K562 (cell line): ENCODE measurements around the gene RTL5.

Experiments used
- CBFB ChIP-seq: sonication (generic); formaldehyde crosslinking; IDR thresholded peaks from 2 replicates; pipeline ENCODE4 v1.4.0; 2020; ENCODE audit warnings: mild to moderate bottlenecking, missing genetic modification reagents
- CBX8 ChIP-seq: fragments of 200-600 bp; sonication (generic); IDR thresholded peaks from 2 replicates; pipeline ENCODE4 v1.6.1; 2012; ENCODE audit warnings: borderline replicate concordance, mixed run types, low read depth, mild to moderate bottlenecking, moderate library complexity, mixed read lengths, low read length, control low read depth, inconsistent platforms; ENCODE audit not compliant: poor library complexity, severe bottlenecking; ENCODE audit errors: extremely low read depth
- EZH2 ChIP-seq: IDR thresholded peaks from 2 replicates; pipeline ENCODE4 v1.6.1; 2012; ENCODE audit warnings: low read depth, mild to moderate bottlenecking, inconsistent platforms, low read length, borderline replicate concordance
- GTF2F1 ChIP-seq: IDR thresholded peaks from 2 replicates; pipeline ENCODE4 v1.6.1; 2011; ENCODE audit warnings: low read depth, low read length, improper control_type of control experiment
- NCOA2 ChIP-seq, 2 experiments: fragments of 450-650 bp; IDR thresholded peaks; 2 replicates each; pipeline ENCODE4 v1.6.1; 2018; ENCODE audit warnings: mild to moderate bottlenecking in 2 of 2, moderate library complexity in 1 of 2; ENCODE audit not compliant: partially characterized antibody in 2 of 2
- SMAD3 ChIP-seq: fragments of 450-650 bp; formaldehyde crosslinking; conservative IDR thresholded peaks from 2 replicates; pipeline ENCODE4 v1.4.0; 2020; ENCODE audit warnings: mild to moderate bottlenecking
- TCF7L2 ChIP-seq: fragments of 150-350 bp; IDR thresholded peaks from 2 replicates; pipeline ENCODE4 v1.6.1; 2016; ENCODE audit warnings: low read depth, mild to moderate bottlenecking, low read length, moderate library complexity
- TF ChIP-seq, protein P1 (sequence below), 3 experiments: IDR thresholded peaks in 2 of 3; conservative IDR thresholded peaks in 1 of 3; 2 replicates each; pipeline ENCODE4 v1.5.1; 2011 to 2012; ENCODE audit warnings: low read length in 3 of 3, mild to moderate bottlenecking in 3 of 3, control low read depth in 2 of 3, improper control_type of control experiment in 1 of 3, inconsistent platforms in 1 of 3, low read depth in 1 of 3, mixed read lengths in 1 of 3, moderate library complexity in 1 of 3; ENCODE audit not compliant: insufficient read depth in 2 of 3
- TF ChIP-seq, protein P2 (sequence below): fragments of 250-450 bp; sonication (Bioruptor Pico); IDR thresholded peaks from 2 replicates; pipeline ENCODE4 v1.8.0; 2021; ENCODE audit warnings: moderate library complexity, mild to moderate bottlenecking, inconsistent platforms

DNA sequence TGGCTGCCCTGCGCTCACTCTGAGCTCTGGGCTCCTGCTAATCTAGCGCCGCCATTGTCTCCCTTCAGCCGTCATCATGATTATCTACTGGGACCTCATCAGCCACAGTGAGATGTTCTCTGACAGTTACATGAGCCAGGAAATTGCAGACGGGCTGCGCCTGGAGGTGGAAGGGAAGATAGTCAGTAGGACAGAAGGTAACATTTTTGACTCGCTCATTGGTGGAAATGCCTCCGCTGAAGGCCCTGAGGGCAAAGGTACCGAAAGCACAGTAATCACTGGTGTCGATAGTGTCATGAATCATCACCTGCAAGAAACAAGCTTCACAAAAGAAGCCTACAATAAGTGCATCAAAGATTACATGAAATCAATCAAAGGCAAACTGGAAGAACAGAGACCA, 28.1 kb upstream of the RTL5 start:
- no peak for TF ChIP-seq TCF7L2
- no peak for TF ChIP-seq CBX8
- TF ChIP-seq GTF2F1 = no peak
- no peak for TF ChIP-seq SMAD3 (CRISPR knock-in tag)
- TF ChIP-seq, protein P1, sequence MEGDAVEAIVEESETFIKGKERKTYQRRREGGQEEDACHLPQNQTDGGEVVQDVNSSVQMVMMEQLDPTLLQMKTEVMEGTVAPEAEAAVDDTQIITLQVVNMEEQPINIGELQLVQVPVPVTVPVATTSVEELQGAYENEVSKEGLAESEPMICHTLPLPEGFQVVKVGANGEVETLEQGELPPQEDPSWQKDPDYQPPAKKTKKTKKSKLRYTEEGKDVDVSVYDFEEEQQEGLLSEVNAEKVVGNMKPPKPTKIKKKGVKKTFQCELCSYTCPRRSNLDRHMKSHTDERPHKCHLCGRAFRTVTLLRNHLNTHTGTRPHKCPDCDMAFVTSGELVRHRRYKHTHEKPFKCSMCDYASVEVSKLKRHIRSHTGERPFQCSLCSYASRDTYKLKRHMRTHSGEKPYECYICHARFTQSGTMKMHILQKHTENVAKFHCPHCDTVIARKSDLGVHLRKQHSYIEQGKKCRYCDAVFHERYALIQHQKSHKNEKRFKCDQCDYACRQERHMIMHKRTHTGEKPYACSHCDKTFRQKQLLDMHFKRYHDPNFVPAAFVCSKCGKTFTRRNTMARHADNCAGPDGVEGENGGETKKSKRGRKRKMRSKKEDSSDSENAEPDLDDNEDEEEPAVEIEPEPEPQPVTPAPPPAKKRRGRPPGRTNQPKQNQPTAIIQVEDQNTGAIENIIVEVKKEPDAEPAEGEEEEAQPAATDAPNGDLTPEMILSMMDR (IDR thresholded peaks at IDR 0.05 in 2 of 3, conservative IDR thresholded peaks at IDR 0.05 in 1 of 3; ENCODE audit: insufficient read depth in 2 of 3, low read depth in 1 of 3, low read length in 3 of 3) = no peak
- no peak for TF ChIP-seq CBFB (CRISPR knock-in tag)
- no peak for TF ChIP-seq EZH2
- no peak for TF ChIP-seq NCOA2 (IDR thresholded peaks at IDR 0.05; ENCODE audit: partially characterized antibody in 2 of 2)
- TF ChIP-seq, protein P2, sequence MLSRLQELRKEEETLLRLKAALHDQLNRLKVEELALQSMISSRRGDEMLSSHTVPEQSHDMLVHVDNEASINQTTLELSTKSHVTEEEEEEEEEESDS (CRISPR knock-in tag) = no peak
